Liver (tissue), 9 donors: ENCODE data around the gene AREL1. TPM values are rescaled to one million over a fixed set of nuclear protein-coding genes. Genes with fewer than 3 reads are reported as not detected.
A peak's percentile ranks its signal among the peaks of the same experiment; 100 is the strongest.

Experiments used
- DNase-seq: peaks from one replicate; pipeline ENCODE4 v3.0.0-alpha.2; 2017; ENCODE audit warnings: low spot score
- H3K27ac ChIP-seq, 2 donors: one replicate each; pipeline ENCODE4 v1.7.0; 2013; ENCODE audit warnings: inconsistent platforms in 2 of 2, low read length in 2 of 2, control low read depth in 1 of 2, low read depth in 1 of 2, mild to moderate bottlenecking in 1 of 2
- H3K27me3 ChIP-seq, 4 donors: one replicate each; pipeline versions ENCODE4 v1.6.1 to v1.7.0; 2013; ENCODE audit warnings: low read length in 3 of 4, inconsistent platforms in 1 of 4, mild to moderate bottlenecking in 1 of 4, moderate library complexity in 1 of 4; ENCODE audit not compliant: control insufficient read depth in 4 of 4, insufficient read depth in 4 of 4
- H3K36me3 ChIP-seq, 4 donors: one replicate each; pipeline versions ENCODE4 v1.6.1 to v1.7.0; 2013; ENCODE audit warnings: low read length in 3 of 4, mild to moderate bottlenecking in 3 of 4, low read depth in 1 of 4, moderate library complexity in 1 of 4; ENCODE audit not compliant: control insufficient read depth in 4 of 4, insufficient read depth in 3 of 4
- H3K4me1 ChIP-seq, 4 donors: one replicate each; pipeline versions ENCODE4 v1.6.1 to v1.7.0; 2013; ENCODE audit warnings: low read length in 3 of 4, mild to moderate bottlenecking in 3 of 4, moderate library complexity in 1 of 4; ENCODE audit not compliant: control insufficient read depth in 4 of 4, insufficient read depth in 4 of 4
- H3K4me3 ChIP-seq, 3 donors: one replicate each; pipeline versions ENCODE4 v1.6.1 to v1.7.0; 2013; ENCODE audit warnings: low read length in 3 of 3, control low read depth in 1 of 3, low read depth in 1 of 3, mild to moderate bottlenecking in 1 of 3
- H3K9ac ChIP-seq, 2 donors: one replicate each; pipeline ENCODE4 v1.7.0; 2013; ENCODE audit warnings: low read length in 2 of 2, mild to moderate bottlenecking in 2 of 2, moderate library complexity in 2 of 2, control low read depth in 1 of 2, low read depth in 1 of 2
- H3K9me3 ChIP-seq, 4 donors: one replicate each; pipeline versions ENCODE4 v1.6.1 to v1.7.0; 2013; ENCODE audit warnings: low read length in 3 of 4; ENCODE audit not compliant: control insufficient read depth in 4 of 4
- EGR1 ChIP-seq, 2 donors: IDR thresholded peaks; 2 replicates each; pipeline ENCODE4 v1.6.1; 2016 to 2018; ENCODE audit warnings: antibody characterized with exemption in 2 of 2, low read depth in 2 of 2
- FOXA1 ChIP-seq: IDR thresholded peaks from 2 replicates; pipeline ENCODE4 v1.6.1; 2016; ENCODE audit warnings: antibody characterized with exemption
- FOXA2 ChIP-seq: IDR thresholded peaks from 2 replicates; pipeline ENCODE4 v1.6.1; 2016; ENCODE audit warnings: antibody characterized with exemption
- HNF4A ChIP-seq, 2 donors: conservative IDR thresholded peaks; 2 replicates each; pipeline ENCODE4 v1.6.1; 2016; ENCODE audit warnings: antibody characterized with exemption in 2 of 2, mild to moderate bottlenecking in 2 of 2
- JUND ChIP-seq, 2 donors: IDR thresholded peaks; 2 replicates each; pipeline ENCODE4 v1.6.1; 2016; ENCODE audit warnings: antibody characterized with exemption in 2 of 2
- NR2F2 ChIP-seq: IDR thresholded peaks from 2 replicates; pipeline ENCODE4 v1.6.1; 2016; ENCODE audit warnings: antibody characterized with exemption
- RAD21 ChIP-seq, 2 donors: IDR thresholded peaks; 2 replicates each; pipeline ENCODE4 v1.6.1; 2016; ENCODE audit warnings: antibody characterized with exemption in 2 of 2, mild to moderate bottlenecking in 2 of 2
- SP1 ChIP-seq: IDR thresholded peaks from 2 replicates; pipeline ENCODE4 v1.6.1; 2018; ENCODE audit warnings: antibody characterized with exemption, mild to moderate bottlenecking
- TAF1 ChIP-seq: conservative IDR thresholded peaks from 2 replicates; pipeline ENCODE4 v1.6.1; 2016; ENCODE audit warnings: antibody characterized with exemption, mild to moderate bottlenecking
- YY1 ChIP-seq: IDR thresholded peaks from 2 replicates; pipeline ENCODE4 v1.6.1; 2016; ENCODE audit warnings: antibody characterized with exemption, mild to moderate bottlenecking
- WGBS: extraction: QIAGEN DNeasy Blood & Tissue Kit; methylation state at CpG from one replicate; pipeline ENCODE4 v1.1.7; 2013; 5-methylcytosine and 5-hydroxymethylcytosine counted together
- polyA plus RNA-seq, 2 donors: library from polyadenylated mRNA; stranded (reverse) in 1 of 2; unstranded in 1 of 2; fragments of 200-250 nt in 1 of 2; fragments of >200 nt in 1 of 2; fragmentation: Nextera tagmentation in 1 of 2; extraction: Ambion mirVana in 1 of 2; gene quantifications; one replicate each; pipeline versions ENCODE4 v1.2.1 to v1.2.3, GENCODE V29; 2013 to 2015
- total RNA-seq, 2 donors: library from RNA; depleted of rRNA; stranded (reverse); fragments of >200 nt; gene quantifications; one replicate each; pipeline ENCODE4 v1.2.3, GENCODE V29; 2014
- TF ChIP-seq, protein P1 (sequence below): IDR thresholded peaks from 2 replicates; pipeline ENCODE4 v1.6.1; 2016; ENCODE audit warnings: antibody characterized with exemption
- TF ChIP-seq, protein P2 (sequence below): IDR thresholded peaks from 2 replicates; pipeline ENCODE4 v1.6.1; 2016; ENCODE audit warnings: antibody characterized with exemption
- donor health status: healthy.
- donor health status: healthy.
- donor health status: healthy.
- donor health status: healthy.
- donor health status: healthy.

The AREL1 gene
- total and polyA plus RNA-seq, 4 donors = 5.6 to 26.6 (median 13.2) TPM

DNA sequence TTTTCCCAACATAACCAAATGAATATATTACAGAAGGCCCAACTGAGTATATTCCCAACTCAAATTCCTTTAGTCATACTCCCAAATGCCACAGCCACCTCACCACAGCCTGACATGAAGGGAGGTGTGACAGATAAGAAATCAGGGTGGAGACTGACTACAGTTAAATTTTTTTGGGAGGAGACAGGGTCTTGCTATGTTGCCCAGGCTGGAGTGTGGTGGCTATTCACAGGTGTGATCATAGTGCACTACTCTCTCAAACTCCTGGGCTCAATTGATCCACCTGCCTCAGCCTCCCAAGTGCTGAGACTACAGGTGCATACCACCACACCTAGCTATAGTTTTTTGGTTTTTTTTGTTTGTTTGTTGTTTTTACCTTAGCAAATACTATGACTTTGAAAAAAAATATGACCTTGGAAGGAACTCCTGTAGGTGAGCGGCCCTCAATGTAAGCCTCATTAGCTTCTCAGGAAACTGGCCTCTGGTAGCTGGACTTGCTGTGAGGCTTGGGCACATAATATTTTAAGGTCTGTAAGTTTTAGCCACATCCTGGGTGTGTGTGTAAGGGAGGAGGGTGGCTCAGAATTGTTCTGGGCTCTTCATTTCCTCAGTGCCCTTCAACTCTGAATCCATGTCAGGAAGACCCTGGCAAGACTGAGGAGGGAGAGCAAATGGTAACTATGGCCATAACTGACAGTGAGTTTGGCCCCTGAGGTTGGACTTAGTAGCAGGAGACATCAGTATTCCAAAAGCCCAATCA lies 61.8 kb downstream of the AREL1 start:
- Histone ChIP-seq H3K4me1 (no peaks in the 10 kb centered on the region), H3K36me3 (no peaks in the 10 kb centered on the region), H3K9ac (no peak overlapping the region), H3K9me3 (no peaks in the 10 kb centered on the region), H3K27me3 (peaks cover 0 to 2% (median 0%) of the 10 kb centered on the region in 4 donors), H3K4me3 (no peak overlapping the region), H3K27ac (no peak overlapping the region)
- DNase-seq = no peak
- 94% methylated on average over 1 of the region's 1 CpG for WGBS
- no peak for TF ChIP-seq SP1
- no peak for TF ChIP-seq EGR1 (IDR thresholded peaks at IDR 0.05; ENCODE audit: low read depth in 2 of 2)
- TF ChIP-seq YY1 = no peak
- TF ChIP-seq TAF1 = no peak

DNA sequence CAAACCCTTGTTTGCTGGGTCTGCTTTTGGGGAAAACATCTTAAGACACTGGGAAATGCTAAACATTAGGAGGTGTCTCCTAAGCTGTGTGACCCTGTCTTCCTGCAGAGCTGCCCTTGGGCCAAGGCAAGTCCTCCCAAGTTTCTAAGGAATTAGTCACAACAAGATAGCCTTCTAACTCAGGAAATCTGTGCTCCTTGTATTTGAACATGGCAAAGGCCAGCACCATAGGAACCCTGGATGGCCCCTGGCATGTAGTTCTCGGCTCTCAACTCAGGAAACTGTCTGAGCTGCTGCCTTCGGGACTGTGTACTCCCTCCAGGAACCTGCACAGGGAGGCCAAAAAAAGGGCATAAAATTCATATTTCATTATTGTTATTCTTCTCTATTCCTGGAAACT lies 63.2 kb downstream of the AREL1 start:
- Histone ChIP-seq H3K27ac (no peak overlapping the region), H3K36me3 (no peaks in the 10 kb centered on the region), H3K27me3 (peaks cover 0 to 2% (median 0%) of the 10 kb centered on the region in 4 donors), H3K9ac (no peak overlapping the region), H3K4me1 (no peaks in the 10 kb centered on the region), H3K4me3 (no peak overlapping the region), H3K9me3 (no peaks in the 10 kb centered on the region)
- DNase-seq = no peak
- WGBS = 88% methylated on average over 2 of the region's 2 CpGs
- no peak for TF ChIP-seq JUND (IDR thresholded peaks at IDR 0.05)
- no peak for TF ChIP-seq FOXA2
- no peak for TF ChIP-seq TAF1
- peak; percentile 78 for TF ChIP-seq NR2F2
- TF ChIP-seq, protein P1, sequence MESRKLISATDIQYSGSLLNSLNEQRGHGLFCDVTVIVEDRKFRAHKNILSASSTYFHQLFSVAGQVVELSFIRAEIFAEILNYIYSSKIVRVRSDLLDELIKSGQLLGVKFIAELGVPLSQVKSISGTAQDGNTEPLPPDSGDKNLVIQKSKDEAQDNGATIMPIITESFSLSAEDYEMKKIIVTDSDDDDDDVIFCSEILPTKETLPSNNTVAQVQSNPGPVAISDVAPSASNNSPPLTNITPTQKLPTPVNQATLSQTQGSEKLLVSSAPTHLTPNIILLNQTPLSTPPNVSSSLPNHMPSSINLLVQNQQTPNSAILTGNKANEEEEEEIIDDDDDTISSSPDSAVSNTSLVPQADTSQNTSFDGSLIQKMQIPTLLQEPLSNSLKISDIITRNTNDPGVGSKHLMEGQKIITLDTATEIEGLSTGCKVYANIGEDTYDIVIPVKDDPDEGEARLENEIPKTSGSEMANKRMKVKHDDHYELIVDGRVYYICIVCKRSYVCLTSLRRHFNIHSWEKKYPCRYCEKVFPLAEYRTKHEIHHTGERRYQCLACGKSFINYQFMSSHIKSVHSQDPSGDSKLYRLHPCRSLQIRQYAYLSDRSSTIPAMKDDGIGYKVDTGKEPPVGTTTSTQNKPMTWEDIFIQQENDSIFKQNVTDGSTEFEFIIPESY = no peak
- no peak for TF ChIP-seq EGR1 (IDR thresholded peaks at IDR 0.05; ENCODE audit: low read depth in 2 of 2)
- TF ChIP-seq, protein P2, sequence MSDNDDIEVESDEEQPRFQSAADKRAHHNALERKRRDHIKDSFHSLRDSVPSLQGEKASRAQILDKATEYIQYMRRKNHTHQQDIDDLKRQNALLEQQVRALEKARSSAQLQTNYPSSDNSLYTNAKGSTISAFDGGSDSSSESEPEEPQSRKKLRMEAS = no peak

DNA sequence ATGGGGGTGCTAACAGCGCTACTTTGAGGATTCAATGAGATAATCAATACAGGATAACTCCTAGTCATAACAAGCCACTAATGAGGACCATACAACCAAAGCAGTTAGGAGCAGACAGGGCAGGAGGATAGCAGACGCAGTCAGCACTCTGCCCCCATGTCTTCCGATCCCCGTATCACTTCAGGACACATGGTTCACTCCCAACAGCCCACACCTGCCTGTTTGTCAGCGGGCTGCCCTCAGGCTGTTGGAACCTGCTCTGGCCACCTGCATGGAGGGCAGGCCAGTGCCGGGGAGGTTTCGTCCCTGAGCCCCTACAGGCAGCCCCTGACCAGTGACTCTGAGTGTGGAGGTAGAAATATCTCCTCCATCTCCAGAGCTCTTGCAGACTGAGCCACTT lies 63.7 kb downstream of the AREL1 start:
- Histone ChIP-seq H3K4me3 (no peak overlapping the region), H3K27ac (no peak overlapping the region), H3K9me3 (no peaks in the 10 kb centered on the region), H3K9ac (no peak overlapping the region), H3K36me3 (no peaks in the 10 kb centered on the region), H3K27me3 (peaks cover 0 to 2% (median 0%) of the 10 kb centered on the region in 4 donors), H3K4me1 (no peaks in the 10 kb centered on the region)
- TF ChIP-seq EGR1 (IDR thresholded peaks at IDR 0.05; ENCODE audit: low read depth in 2 of 2) (no peak), FOXA1 (no peak), FOXA2 (no peak), NR2F2 (no peak), HNF4A (conservative IDR thresholded peaks at IDR 0.05) (no peak), YY1 (no peak), RAD21 (IDR thresholded peaks at IDR 0.05) (no peak), TAF1 (no peak)
- TF ChIP-seq, protein P1 = no peak
- DNase-seq = no peak
- WGBS = 81% methylated on average over 7 of the region's 7 CpGs
